ENCODE measurements around the gene RAPGEF1.

RAPGEF1 gene

GRCh38 chr9:131575946-131576853 is 163.7 kb downstream of the RAPGEF1 start:
- peak overlapping the region in 6 of 11 experiments; percentile 2 to 95 (median 60); a peak in 6 of 22 replicates for H3K4me2 ChIP-seq
- H3K4me1 ChIP-seq: peaks cover 37 to 64% (median 56%) of the 10 kb centered on the region in 10 experiments
- H3K36me3 ChIP-seq: peaks cover 55 to 98% (median 84%) of the 10 kb centered on the region in 11 experiments

GRCh38 chr9:131574730-131575640 is 164.9 kb downstream of the RAPGEF1 start:
- H3K4me1 ChIP-seq: peaks cover 27 to 54% (median 44%) of the 10 kb centered on the region in 10 experiments
- peak overlapping the region in 4 of 11 experiments; percentile 4 to 82 (median 42); a peak in 4 of 22 replicates for H3K4me2 ChIP-seq
- peaks cover 30 to 51% (median 46%) of the 10 kb centered on the region in 11 experiments for H4K20me1 ChIP-seq
- H3K9me3 ChIP-seq (replicated peaks in 1 of 11): no peaks in the 10 kb centered on the region
- no peak overlapping the region for H3K27ac ChIP-seq
- no peak overlapping the region for H3K4me3 ChIP-seq
- no peak overlapping the region for H3K9ac ChIP-seq
- H3K27me3 ChIP-seq: no peaks in the 10 kb centered on the region
- H3K36me3 ChIP-seq: peaks cover 49 to 98% (median 79%) of the 10 kb centered on the region in 11 experiments
- TF ChIP-seq Cebpa-rat (IDR thresholded peaks at IDR 0.05): no peak

More at GRCh38 chr9:131575946-131576853, 163.7 kb downstream of the RAPGEF1 start:
- H4K20me1 ChIP-seq: peaks cover 35 to 63% (median 54%) of the 10 kb centered on the region in 11 experiments
- H3K4me3 ChIP-seq: no peak overlapping the region
- H3K27ac ChIP-seq: no peak overlapping the region
- H3K9me3 ChIP-seq (replicated peaks in 1 of 11): no peaks in the 10 kb centered on the region
- no peak overlapping the region for H3K9ac ChIP-seq
- H3K27me3 ChIP-seq: no peaks in the 10 kb centered on the region
- no peak for TF ChIP-seq Cebpa-rat (IDR thresholded peaks at IDR 0.05)

GRCh38 chr9:131567910-131568309 is 172.0 kb downstream of the RAPGEF1 start:
- no peak overlapping the region for H3K4me3 ChIP-seq
- H3K9me3 ChIP-seq (replicated peaks in 1 of 11): peaks cover 0 to 21% (median 8%) of the 10 kb centered on the region in 11 experiments; a peak in 17 of 22 replicates
- no peak overlapping the region for H3K4me2 ChIP-seq
- no peak overlapping the region for H3K9ac ChIP-seq
- no peak for TF ChIP-seq Cebpa-rat (IDR thresholded peaks at IDR 0.05)
- no peaks in the 10 kb centered on the region for H3K4me1 ChIP-seq
- H3K27ac ChIP-seq: no peak overlapping the region
- H3K27me3 ChIP-seq: no peaks in the 10 kb centered on the region
- peaks cover 30 to 55% (median 42%) of the 10 kb centered on the region in 11 experiments for H3K36me3 ChIP-seq
- no peaks in the 10 kb centered on the region for H4K20me1 ChIP-seq

GRCh38 chr9:131566158-131566557 is 173.7 kb downstream of the RAPGEF1 start:
- peaks cover 0 to 28% (median 16%) of the 10 kb centered on the region in 11 experiments; a peak in 19 of 22 replicates for H3K9me3 ChIP-seq (replicated peaks in 1 of 11)
- H4K20me1 ChIP-seq: no peaks in the 10 kb centered on the region
- no peak overlapping the region for H3K27ac ChIP-seq
- no peak overlapping the region for H3K4me2 ChIP-seq
- H3K4me3 ChIP-seq: no peak overlapping the region
- no peaks in the 10 kb centered on the region for H3K27me3 ChIP-seq
- H3K36me3 ChIP-seq: peaks cover 14 to 38% (median 25%) of the 10 kb centered on the region in 11 experiments; a peak in 21 of 22 replicates
- no peak overlapping the region for H3K9ac ChIP-seq
- TF ChIP-seq Cebpa-rat (IDR thresholded peaks at IDR 0.05): no peak
- no peaks in the 10 kb centered on the region for H3K4me1 ChIP-seq

GRCh38 chr9:131565369-131565768 is 174.5 kb downstream of the RAPGEF1 start:
- H4K20me1 ChIP-seq: no peaks in the 10 kb centered on the region
- H3K27ac ChIP-seq: no peak overlapping the region
- H3K27me3 ChIP-seq: no peaks in the 10 kb centered on the region
- no peak overlapping the region for H3K4me3 ChIP-seq
- TF ChIP-seq Cebpa-rat (IDR thresholded peaks at IDR 0.05): no peak
- H3K9ac ChIP-seq: no peak overlapping the region
- H3K9me3 ChIP-seq (replicated peaks in 1 of 11): peaks cover 0 to 34% (median 21%) of the 10 kb centered on the region in 11 experiments; a peak in 20 of 22 replicates
- H3K4me1 ChIP-seq: no peaks in the 10 kb centered on the region
- H3K36me3 ChIP-seq: peaks cover 11 to 30% (median 19%) of the 10 kb centered on the region in 11 experiments; a peak in 19 of 22 replicates
- no peak overlapping the region for H3K4me2 ChIP-seq

- Histone ChIP-seq H3K27me3 (no peaks in the 10 kb centered on the region), H3K4me1 (peaks cover 0 to 13% (median 0%) of the 10 kb centered on the region in 10 experiments; a peak in 3 of 20 replicates), H4K20me1 (no peaks in the 10 kb centered on the region), H3K4me3 (no peak overlapping the region), H3K27ac (no peak overlapping the region), H3K9me3 (replicated peaks in 1 of 11) (peaks cover 0 to 34% (median 21%) of the 10 kb centered on the region in 11 experiments; a peak in 20 of 22 replicates), H3K4me2 (no peak overlapping the region), H3K36me3 (peaks cover 0 to 5% (median 0%) of the 10 kb centered on the region in 11 experiments; a peak in 1 of 22 replicates), H3K9ac (no peak overlapping the region)
- no peak for TF ChIP-seq Cebpa-rat (IDR thresholded peaks at IDR 0.05)
Measured at GRCh38 chr9:131562032-131562959, 177.6 kb downstream of the RAPGEF1 start.

GRCh38 chr9:131559421-131560000 is 180.4 kb downstream of the RAPGEF1 start:
- H3K27ac ChIP-seq: no peak overlapping the region
- H3K36me3 ChIP-seq: 0 out of 22 replicates have a peak, but pooled peaks cover 0 to 5% (median 0%) of the 10 kb centered on the region in 11 experiments
- H4K20me1 ChIP-seq: no peaks in the 10 kb centered on the region
- H3K4me2 ChIP-seq: no peak overlapping the region
- no peak overlapping the region for H3K9ac ChIP-seq
- peaks cover 0 to 13% (median 0%) of the 10 kb centered on the region in 10 experiments; a peak in 3 of 20 replicates for H3K4me1 ChIP-seq
- no peak overlapping the region for H3K4me3 ChIP-seq
- no peaks in the 10 kb centered on the region for H3K27me3 ChIP-seq
- TF ChIP-seq Cebpa-rat (IDR thresholded peaks at IDR 0.05): no peak
- peaks cover 0 to 36% (median 19%) of the 10 kb centered on the region in 11 experiments; a peak in 20 of 22 replicates for H3K9me3 ChIP-seq (replicated peaks in 1 of 11)
